ENCODE measurements around the gene NAV2.
A peak's percentile ranks its signal among the peaks of the same experiment; 100 is the strongest.

The NAV2 gene

GRCh38 chr11:19686234-19686633 is 26.4 kb upstream of the NAV2 start:
- DNase-seq, result no peak

- no peak for DNase-seq
Observed at GRCh38 chr11:19687392-19687791, 25.2 kb upstream of the NAV2 start.

GRCh38 chr11:19689281-19690000 is 23.2 kb upstream of the NAV2 start:
- DNase-seq, result no peak

- no peak for DNase-seq
Observed at GRCh38 chr11:19690885-19691284, 21.8 kb upstream of the NAV2 start.

- peak in 2 of 51 donors; percentile 9 to 25 for DNase-seq
Observed at GRCh38 chr11:19691815-19692500, 20.7 kb upstream of the NAV2 start.

GRCh38 chr11:19693146-19693545 is 19.5 kb upstream of the NAV2 start:
- DNase-seq, result no peak

- DNase-seq, result no peak
Observed at GRCh38 chr11:19694796-19695345, 17.8 kb upstream of the NAV2 start.

- DNase-seq, result no peak
Observed at GRCh38 chr11:19696073-19696472, 16.6 kb upstream of the NAV2 start.

- no peak for DNase-seq
Observed at GRCh38 chr11:19696904-19697303, 15.7 kb upstream of the NAV2 start.

GRCh38 chr11:19697721-19698121 is 14.9 kb upstream of the NAV2 start:
- peak in 2 of 51 donors; percentile 33 to 34 for DNase-seq

GRCh38 chr11:19698493-19699292 is 13.9 kb upstream of the NAV2 start:
- no peak for DNase-seq

GRCh38 chr11:19701421-19701820 is 11.2 kb upstream of the NAV2 start:
- no peak for DNase-seq

GRCh38 chr11:19702620-19703019 is 10.0 kb upstream of the NAV2 start:
- DNase-seq, result no peak

- no peak for DNase-seq
Observed at GRCh38 chr11:19703211-19703610, 9.4 kb upstream of the NAV2 start.

- DNase-seq, result no peak
Observed at GRCh38 chr11:19704213-19704612, 8.4 kb upstream of the NAV2 start.

GRCh38 chr11:19705936-19706335 is 6.7 kb upstream of the NAV2 start:
- DNase-seq, result no peak

- peak in 4 of 51 donors; percentile 49 to 66 (median 58) for DNase-seq
Observed at GRCh38 chr11:19711911-19712280, 741 bp upstream of the NAV2 start.

- DNase-seq, result peak in 3 of 51 donors; percentile 35 to 55 (median 50)
Observed at GRCh38 chr11:19713196-19714021, 772 bp downstream of the NAV2 start.

GRCh38 chr11:19714022-19714386 is 1.4 kb downstream of the NAV2 start:
- DNase-seq, result peak in 1 of 51 donors; percentile 51

GRCh38 chr11:19714387-19715363 is 2.0 kb downstream of the NAV2 start:
- DNase-seq, result peak in 39 of 51 donors; percentile 17 to 81 (median 52)

All from hypothalamus (tissue), 51 donors.